Fibroblast of gingiva (primary cell): ENCODE results near the gene AKR1A1.

Experiments used
- DNase-seq: peaks from one replicate; pipeline ENCODE4 v3.0.0-alpha.2; 2011; ENCODE audit warnings: low read depth

Gene AKR1A1

DNA sequence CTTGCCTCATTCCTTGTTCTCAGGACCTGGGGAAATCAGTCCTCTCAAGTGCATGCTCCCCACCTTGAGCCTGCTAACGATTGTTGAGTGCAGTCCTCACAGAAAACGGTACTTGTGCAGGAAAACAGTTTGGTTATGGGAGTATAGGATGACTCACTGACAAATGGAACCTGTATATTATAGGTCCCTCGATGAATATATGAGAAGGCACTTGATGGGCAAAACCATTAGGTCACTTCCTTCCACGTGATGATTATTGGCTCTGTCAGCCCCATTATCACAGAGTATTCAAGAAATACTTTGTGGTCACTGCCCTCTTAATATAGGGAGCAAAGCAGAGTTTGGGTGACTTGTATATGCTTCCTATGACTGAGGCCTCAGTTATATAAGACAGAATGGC, 67.0 kb downstream of the AKR1A1 start:
- DNase-seq: no peak

DNA sequence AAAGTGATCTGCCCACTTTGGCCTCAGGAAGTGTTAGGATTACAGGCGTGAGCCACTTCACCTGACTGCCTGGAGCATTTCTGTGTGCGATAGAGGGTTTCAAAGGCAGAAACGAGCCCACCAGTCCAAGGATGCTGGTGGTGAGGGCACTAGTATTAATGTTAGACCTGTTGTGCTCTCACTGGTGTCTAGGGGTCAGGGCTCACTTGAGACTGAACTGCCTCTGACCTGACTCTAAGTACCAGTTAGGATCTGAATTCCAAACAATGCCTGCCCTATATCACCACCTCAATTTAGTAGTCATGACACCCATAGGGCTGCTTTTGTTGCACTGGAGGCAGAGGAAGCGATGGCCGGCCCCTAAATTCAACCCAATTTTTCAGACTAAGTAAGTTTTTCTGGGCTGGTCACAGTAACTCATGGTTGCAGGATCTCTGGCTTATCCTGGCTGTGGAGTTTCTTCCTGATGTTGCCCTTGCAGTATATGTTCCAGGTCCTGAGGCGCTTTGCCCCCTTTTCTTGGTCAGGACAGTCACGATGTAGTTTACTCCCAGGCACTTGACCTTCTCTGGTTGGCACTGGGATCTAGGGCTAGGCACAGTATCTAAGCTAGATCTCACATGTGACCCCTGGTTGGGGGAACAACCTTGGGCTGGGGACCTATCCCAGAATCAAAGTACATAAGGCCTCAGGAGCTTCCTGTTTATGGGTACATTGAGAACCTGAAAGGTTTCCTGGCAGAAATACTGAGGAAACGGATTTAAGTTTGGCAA, 68.7 kb downstream of the AKR1A1 start:
- no peak for DNase-seq
